SK-N-SH treated with all-trans-retinoic acid at 6 μM for 48 hours (cell line): Measurements from ENCODE around the gene HSPB2.
A peak's percentile ranks its signal among the peaks of the same experiment; 100 is the strongest.

ENCODE experiments used
- ATAC-seq: fragments of 200-7000 bp; cut with Tn5 transposase; 3 replicates; pipeline ENCODE4 v1.9.1; 2020; ENCODE audit warnings: mild to moderate bottlenecking, moderate library complexity
- ARNTL ChIP-seq: fragments of 450-650 bp; formaldehyde crosslinking; IDR thresholded peaks from 2 replicates; pipeline ENCODE4 v1.5.0; 2020; ENCODE audit warnings: low read depth, mild to moderate bottlenecking, moderate library complexity, borderline replicate concordance
- BACH2 ChIP-seq: fragments of 250-450 bp; sonication (Bioruptor Pico); IDR thresholded peaks from 2 replicates; pipeline ENCODE4 v1.9.0; 2021; ENCODE audit warnings: mild to moderate bottlenecking, borderline replicate concordance
- CREB5 ChIP-seq: fragments of 250-450 bp; sonication (Bioruptor Pico); IDR thresholded peaks from 2 replicates; pipeline ENCODE4 v1.5.1; 2020; ENCODE audit warnings: low read depth, mild to moderate bottlenecking, moderate library complexity
- CSDC2 ChIP-seq: fragments of 250-450 bp; sonication (Bioruptor Pico); IDR thresholded peaks from 2 replicates; pipeline ENCODE4 v1.5.0; 2020; ENCODE audit warnings: mild to moderate bottlenecking, moderate library complexity
- CSRNP3 ChIP-seq: fragments of 250-450 bp; sonication (Bioruptor Pico); IDR thresholded peaks from 2 replicates; pipeline ENCODE4 v1.5.1; 2021; ENCODE audit warnings: mild to moderate bottlenecking, moderate library complexity
- ESRRG ChIP-seq: fragments of 250-450 bp; sonication (Bioruptor Pico); IDR thresholded peaks from 2 replicates; pipeline ENCODE4 v1.6.1; 2021; ENCODE audit warnings: mild to moderate bottlenecking
- GLIS3 ChIP-seq: fragments of 250-450 bp; sonication (Bioruptor Pico); IDR thresholded peaks from 2 replicates; pipeline ENCODE4 v1.5.0; 2020; ENCODE audit warnings: mild to moderate bottlenecking, moderate library complexity
- ISL1 ChIP-seq: fragments of 250-450 bp; sonication (Bioruptor Pico); IDR thresholded peaks from 2 replicates; pipeline ENCODE4 v2.1.2; 2022; ENCODE audit warnings: mild to moderate bottlenecking, moderate library complexity
- OSR1 ChIP-seq: fragments of 250-450 bp; sonication (Bioruptor Pico); IDR thresholded peaks from 2 replicates; pipeline ENCODE4 v1.8.0; 2022; ENCODE audit warnings: moderate library complexity, mild to moderate bottlenecking, inconsistent platforms
- PATZ1 ChIP-seq: fragments of 250-450 bp; sonication (Bioruptor Pico); IDR thresholded peaks from 2 replicates; pipeline ENCODE4 v1.8.0; 2020; ENCODE audit warnings: mild to moderate bottlenecking, moderate library complexity, borderline replicate concordance
- POU6F1 ChIP-seq: fragments of 250-450 bp; sonication (Bioruptor Pico); IDR thresholded peaks from 2 replicates; pipeline ENCODE4 v1.8.0; 2021; ENCODE audit warnings: low read depth, mild to moderate bottlenecking, moderate library complexity, borderline replicate concordance
- PPARA ChIP-seq: fragments of 250-450 bp; sonication (Bioruptor Pico); IDR thresholded peaks from 2 replicates; pipeline ENCODE4 v1.5.0; 2020; ENCODE audit warnings: mild to moderate bottlenecking, borderline replicate concordance
- RARB ChIP-seq: fragments of 250-450 bp; sonication (Bioruptor Pico); IDR thresholded peaks from 2 replicates; pipeline ENCODE4 v1.8.0; 2021; ENCODE audit warnings: mild to moderate bottlenecking, moderate library complexity
- SNAI2 ChIP-seq: fragments of 250-450 bp; sonication (Bioruptor Pico); IDR thresholded peaks from 2 replicates; pipeline ENCODE4 v1.5.0; 2020; ENCODE audit warnings: mild to moderate bottlenecking, moderate library complexity
- TCF4 ChIP-seq: fragments of 250-450 bp; sonication (Bioruptor Pico); IDR thresholded peaks from 2 replicates; pipeline ENCODE4 v1.8.0; 2021; ENCODE audit warnings: mild to moderate bottlenecking, moderate library complexity, borderline replicate concordance
- TOX ChIP-seq: fragments of 250-450 bp; sonication (Bioruptor Pico); IDR thresholded peaks from 2 replicates; pipeline ENCODE4 v1.8.0; 2021; ENCODE audit warnings: mild to moderate bottlenecking, moderate library complexity, borderline replicate concordance
- TSHZ2 ChIP-seq: fragments of 250-450 bp; sonication (Bioruptor Pico); IDR thresholded peaks from 2 replicates; pipeline ENCODE4 v1.5.0; 2020; ENCODE audit warnings: mild to moderate bottlenecking, moderate library complexity
- ZC3H10 ChIP-seq: fragments of 250-450 bp; sonication (Bioruptor Pico); IDR thresholded peaks from 2 replicates; pipeline ENCODE4 v1.5.1; 2021; ENCODE audit warnings: mild to moderate bottlenecking, moderate library complexity
- ZFP3 ChIP-seq: fragments of 250-450 bp; sonication (Bioruptor Pico); IDR thresholded peaks from 2 replicates; pipeline ENCODE4 v1.5.0; 2020; ENCODE audit warnings: mild to moderate bottlenecking, moderate library complexity
- ZFP30 ChIP-seq: fragments of 450-650 bp; formaldehyde crosslinking; IDR thresholded peaks from 2 replicates; pipeline ENCODE4 v1.5.0; 2022; ENCODE audit warnings: mild to moderate bottlenecking, moderate library complexity
- ZNF565 ChIP-seq: fragments of 450-650 bp; formaldehyde crosslinking; conservative IDR thresholded peaks from 2 replicates; pipeline ENCODE4 v1.5.0; 2020; ENCODE audit warnings: low read depth, mild to moderate bottlenecking, moderate library complexity
- ZNF70 ChIP-seq: fragments of 450-650 bp; formaldehyde crosslinking; IDR thresholded peaks from 2 replicates; pipeline ENCODE4 v1.5.0; 2020; ENCODE audit warnings: mild to moderate bottlenecking, moderate library complexity

The HSPB2 gene

GRCh38 chr11:111937844-111938243 is 25.3 kb downstream of the HSPB2 start:
- peak; percentile 29 for ATAC-seq
- TF ChIP-seq BACH2 (no peak), ZFP30 (no peak), TOX (CRISPR knock-in tag) (no peak), ZNF565 (CRISPR knock-in tag) (no peak), RARB (CRISPR knock-in tag) (no peak), ZC3H10 (no peak), PPARA (CRISPR knock-in tag) (no peak), TCF4 (CRISPR knock-in tag) (no peak), ARNTL (CRISPR knock-in tag) (no peak), POU6F1 (no peak), ESRRG (CRISPR knock-in tag) (no peak), SNAI2 (CRISPR knock-in tag) (no peak), ISL1 (CRISPR knock-in tag) (no peak), CREB5 (CRISPR knock-in tag) (no peak)

DNA sequence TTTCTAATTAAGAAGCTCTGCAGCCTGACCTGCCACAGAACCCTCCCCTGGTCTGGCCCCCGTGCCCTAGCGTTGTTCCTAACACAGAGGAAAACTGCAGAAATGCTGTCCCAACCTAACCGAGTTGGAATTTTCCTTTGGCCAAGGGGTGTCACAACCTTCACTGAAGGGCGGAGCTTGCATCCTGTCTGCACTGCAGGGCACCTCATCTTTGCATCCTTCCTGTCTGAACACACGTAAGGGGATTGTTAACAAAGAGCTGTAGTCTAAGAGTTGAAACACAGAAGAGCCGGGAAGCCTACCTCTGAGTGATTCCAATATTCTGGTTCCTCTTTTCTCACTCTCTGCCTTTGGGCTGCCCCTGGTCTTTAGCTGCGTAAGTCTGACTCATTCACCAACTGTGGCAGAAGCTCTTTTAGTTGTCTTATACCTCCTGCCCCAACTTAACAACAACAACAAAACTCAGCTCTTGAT is 26.2 kb downstream of the HSPB2 start:
- peak; percentile 57 for ATAC-seq
- TF ChIP-seq ISL1 (CRISPR knock-in tag) (no peak), TSHZ2 (no peak), POU6F1 (no peak), BACH2 (no peak), TCF4 (CRISPR knock-in tag) (no peak), OSR1 (CRISPR knock-in tag) (no peak), ESRRG (CRISPR knock-in tag) (no peak)

- peak; percentile 63 for ATAC-seq
- TF ChIP-seq OSR1 (CRISPR knock-in tag), result no peak
- TF ChIP-seq BACH2, result no peak
- TF ChIP-seq SNAI2 (CRISPR knock-in tag), result 0 out of 2 replicates have a peak, but pooled peaks have one; percentile 18
- no peak for TF ChIP-seq ARNTL (CRISPR knock-in tag)
- 0 out of 2 replicates have a peak, but pooled peaks have one; percentile 22 for TF ChIP-seq CSRNP3 (CRISPR knock-in tag)
- TF ChIP-seq ZC3H10, result no peak
- no peak for TF ChIP-seq PATZ1 (CRISPR knock-in tag)
- no peak for TF ChIP-seq ZFP3 (CRISPR knock-in tag)
- TF ChIP-seq TOX (CRISPR knock-in tag), result no peak
- no peak for TF ChIP-seq ZNF70 (CRISPR knock-in tag)
- no peak for TF ChIP-seq CSDC2
- TF ChIP-seq ESRRG (CRISPR knock-in tag), result no peak
- no peak for TF ChIP-seq POU6F1
- TF ChIP-seq ZNF565 (CRISPR knock-in tag), result no peak
- no peak for TF ChIP-seq GLIS3 (CRISPR knock-in tag)
Observed at GRCh38 chr11:111939836-111940604, 27.5 kb downstream of the HSPB2 start.
